H1 (cell line): ENCODE measurements around the gene ADAM23. TPM values are rescaled to one million over a fixed set of nuclear protein-coding genes. Genes with fewer than 3 reads are reported as not detected.

Experiments used
- CREB1 ChIP-seq: IDR thresholded peaks from 2 replicates; pipeline ENCODE4 v1.6.1; 2012; ENCODE audit warnings: inconsistent platforms
- NRF1 ChIP-seq: IDR thresholded peaks from 2 replicates; pipeline ENCODE4 v1.6.1; 2011; ENCODE audit warnings: mild to moderate bottlenecking, low read depth, low read length, improper control_type of control experiment
- SAP30 ChIP-seq: fragments of 300-600 bp; sonication (generic); IDR thresholded peaks from 2 replicates; pipeline ENCODE4 v1.7.1; 2012; ENCODE audit warnings: low read length, moderate library complexity, mild to moderate bottlenecking, inconsistent platforms; ENCODE audit not compliant: insufficient read depth, insufficient replicate concordance
- SIRT6 ChIP-seq: IDR thresholded peaks from one replicate; pipeline ENCODE4 v1.7.1; 2012; ENCODE audit warnings: low read length, inconsistent platforms
- SRF ChIP-seq: IDR thresholded peaks from 2 replicates; pipeline ENCODE4 v1.6.1; 2011; ENCODE audit warnings: mild to moderate bottlenecking, low read depth, low read length, moderate library complexity
- TEAD4 ChIP-seq: IDR thresholded peaks from 2 replicates; pipeline ENCODE4 v1.6.1; 2012; ENCODE audit warnings: low read depth, low read length, inconsistent platforms, mixed read lengths
- polyA plus RNA-seq, 7 experiments: library from polyadenylated mRNA; depleted of rRNA in 3 of 7; stranded (reverse) in 5 of 7; unstranded in 2 of 7; fragments of >200 nt in 5 of 7; fragments of 200-250 nt in 2 of 7; gene quantifications; 1 replicate in 5 of 7; 2 replicates in 1 of 7; 4 replicates in 1 of 7; pipeline versions ENCODE4 v1.2.1 to v1.2.3, GENCODE V29; 2011 to 2013; ENCODE audit warnings: missing spikeins in 2 of 7, mixed read lengths in 2 of 7
- total RNA-seq: library from RNA; stranded (reverse); fragmentation: NEBNext Ultra II Directional; extraction: Animal tissue kit (Norgen Biotek cat#: 25700); gene quantifications from 2 replicates; pipeline ENCODE4 v1.2.1, GENCODE V29; 2021
- TF ChIP-seq, protein P1 (sequence below): IDR thresholded peaks from 2 replicates; pipeline ENCODE4 v1.6.1; 2011; ENCODE audit warnings: low read depth, mild to moderate bottlenecking, low read length; ENCODE audit not compliant: insufficient read depth

The ADAM23 gene
- total and polyA plus RNA-seq, 2 of the 8 experiments (the other 6 are each of a cell fraction or from before 2014, with no cell fraction given): 9.9 to 20.8 TPM

GRCh38 chr2:206477296-206477695 is 34.0 kb downstream of the ADAM23 start (continued):
- TF ChIP-seq NRF1: no peak
- no peak for TF ChIP-seq SRF
- TF ChIP-seq, protein P1, sequence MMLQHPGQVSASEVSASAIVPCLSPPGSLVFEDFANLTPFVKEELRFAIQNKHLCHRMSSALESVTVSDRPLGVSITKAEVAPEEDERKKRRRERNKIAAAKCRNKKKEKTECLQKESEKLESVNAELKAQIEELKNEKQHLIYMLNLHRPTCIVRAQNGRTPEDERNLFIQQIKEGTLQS: no peak
- no peak for TF ChIP-seq CREB1
- no peak for TF ChIP-seq SAP30
- no peak for TF ChIP-seq SIRT6
- TF ChIP-seq TEAD4: no peak
- TF ChIP-seq, all 59 proteins: peak for 0
